H1 (cell line): ENCODE measurements around the gene CCL3. TPM values are rescaled to one million over a fixed set of nuclear protein-coding genes. Genes with fewer than 3 reads are reported as not detected.

ENCODE experiments used
- CTCF ChIA-PET: fragments of 300-600 bp; sonication (Branson Sonifier 250); formaldehyde crosslinking; loops from one replicate; lab custom pipeline; 2021; ENCODE audit not compliant: partially characterized antibody; lab: Charles Lee
- POLR2A ChIA-PET: fragments of 300-600 bp; sonication (Branson Sonifier 250); formaldehyde crosslinking; loops from one replicate; lab custom pipeline; 2021; ENCODE audit warnings: inconsistent platforms; ENCODE audit not compliant: partially characterized antibody; lab: Charles Lee
- DNase-seq, 2 experiments: peaks; one replicate each; pipeline versions ENCODE4 v3.0.0 to v3.0.0-alpha.2; 2010 to 2022; ENCODE audit warnings: low spot score in 2 of 2, low read depth in 1 of 2, mixed read lengths in 1 of 2
- FAIRE-seq: peaks from 2 replicates; lab custom pipeline; 2011; peaks lifted over from hg19 to GRCh38; lab: Jason Lieb, UNC
- H2AFZ ChIP-seq: 2 replicates; pipeline ENCODE4 v1.8.1; 2012; ENCODE audit warnings: low read length, inconsistent platforms
- H2AK5ac ChIP-seq: 2 replicates; pipeline ENCODE4 v1.6.1; 2013; ENCODE audit warnings: low read depth, low read length
- H2BK120ac ChIP-seq: replicated peaks from 2 replicates; pipeline ENCODE3; 2013; ENCODE audit warnings: low read depth, low read length, inconsistent platforms
- H2BK12ac ChIP-seq: 2 replicates; pipeline ENCODE4 v1.6.1; 2013; ENCODE audit warnings: low read depth, low read length
- H2BK15ac ChIP-seq: 2 replicates; pipeline ENCODE4 v1.6.1; 2013; ENCODE audit warnings: low read length
- H2BK20ac ChIP-seq: 2 replicates; pipeline ENCODE4 v1.6.1; 2013; ENCODE audit warnings: low read length
- H2BK5ac ChIP-seq: 2 replicates; pipeline ENCODE4 v1.6.1; 2013; ENCODE audit warnings: low read depth, low read length
- H3K14ac ChIP-seq: 2 replicates; pipeline ENCODE4 v1.6.1; 2013; ENCODE audit warnings: inconsistent platforms; ENCODE audit not compliant: insufficient read length
- H3K18ac ChIP-seq: 2 replicates; pipeline ENCODE4 v1.6.1; 2013; ENCODE audit warnings: low read length; ENCODE audit errors: extremely low read depth
- H3K23ac ChIP-seq: 2 replicates; pipeline ENCODE4 v1.6.1; 2013; ENCODE audit warnings: inconsistent platforms; ENCODE audit not compliant: insufficient read length
- H3K23me2 ChIP-seq: 2 replicates; pipeline ENCODE4 v1.6.1; 2013; ENCODE audit warnings: low read depth, low read length
- H3K27ac ChIP-seq: 2 replicates; pipeline ENCODE4 v1.6.1; 2011; ENCODE audit warnings: low read depth, low read length, inconsistent platforms
- H3K27me3 ChIP-seq, 4 experiments: replicated peaks in 1 of 4; 1 replicate in 1 of 4; 2 replicates in 3 of 4; pipeline versions ENCODE4 v1.6.1 to v1.8.1; 2011 to 2013; ENCODE audit warnings: low read length in 3 of 4, mild to moderate bottlenecking in 3 of 4, inconsistent platforms in 2 of 4, mixed read lengths in 2 of 4, moderate library complexity in 1 of 4; ENCODE audit not compliant: control insufficient read depth in 3 of 4, insufficient read depth in 3 of 4; ENCODE audit errors: extremely low read depth in 1 of 4
- H3K36me3 ChIP-seq, 4 experiments: 2 replicates each; pipeline versions ENCODE4 v1.6.1 to v1.8.1; 2011 to 2013; ENCODE audit warnings: mild to moderate bottlenecking in 4 of 4, low read length in 3 of 4, moderate library complexity in 2 of 4, control low read depth in 1 of 4, inconsistent platforms in 1 of 4; ENCODE audit not compliant: insufficient read depth in 4 of 4, control insufficient read depth in 2 of 4
- H3K4ac ChIP-seq: replicated peaks from 2 replicates; pipeline ENCODE3; 2013; ENCODE audit warnings: low read length, low read depth, mixed read lengths, inconsistent platforms; ENCODE audit not compliant: insufficient read length
- H3K4me1 ChIP-seq, 4 experiments: replicated peaks in 1 of 4; 1 replicate in 1 of 4; 2 replicates in 3 of 4; pipeline versions ENCODE4 v1.6.1 to v1.8.1; 2011 to 2013; ENCODE audit warnings: low read length in 3 of 4, inconsistent platforms in 2 of 4, mixed read lengths in 1 of 4; ENCODE audit not compliant: insufficient read depth in 4 of 4, control insufficient read depth in 3 of 4
- H3K4me2 ChIP-seq, 2 experiments: 2 replicates each; pipeline versions ENCODE4 v1.6.1 to v1.8.1; 2011 to 2013; ENCODE audit warnings: low read depth in 2 of 2, low read length in 2 of 2, control low read depth in 1 of 2, inconsistent platforms in 1 of 2, mild to moderate bottlenecking in 1 of 2; ENCODE audit not compliant: insufficient read depth in 1 of 2
- H3K4me3 ChIP-seq, 4 experiments: fragments of 200-600, 300-600 bp in 1 of 4; sonication (generic), shearing (Covaris generic), sonication (Bioruptor Twin) in 1 of 4; 2 replicates each; pipeline versions ENCODE4 v1.5.1 to v1.8.1; 2011 to 2016; ENCODE audit warnings: low read length in 4 of 4, low read depth in 3 of 4, control low read depth in 2 of 4, inconsistent platforms in 2 of 4, mild to moderate bottlenecking in 2 of 4, mixed read lengths in 1 of 4, moderate library complexity in 1 of 4; ENCODE audit not compliant: insufficient read depth in 2 of 4; ENCODE audit errors: extremely low read depth in 1 of 4
- H3K56ac ChIP-seq: replicated peaks from 2 replicates; pipeline ENCODE3; 2013; ENCODE audit warnings: low read depth, mild to moderate bottlenecking, mixed read lengths, low read length, inconsistent platforms; ENCODE audit not compliant: insufficient read length
- H3K79me1 ChIP-seq: 2 replicates; pipeline ENCODE4 v1.6.1; 2013; ENCODE audit warnings: low read depth, low read length, control low read depth
- H3K79me2 ChIP-seq, 2 experiments: 2 replicates each; pipeline versions ENCODE4 v1.6.1 to v1.8.1; 2012 to 2013; ENCODE audit warnings: low read length in 2 of 2, mild to moderate bottlenecking in 2 of 2, inconsistent platforms in 1 of 2; ENCODE audit not compliant: insufficient read depth in 2 of 2, control insufficient read depth in 1 of 2
- H3K9ac ChIP-seq, 4 experiments: replicated peaks in 1 of 4; 1 replicate in 1 of 4; 2 replicates in 3 of 4; pipeline versions ENCODE4 v1.6.1 to v1.8.1; 2011 to 2013; ENCODE audit warnings: low read depth in 3 of 4, low read length in 3 of 4, control low read depth in 2 of 4, mild to moderate bottlenecking in 2 of 4, moderate library complexity in 2 of 4, inconsistent platforms in 1 of 4; ENCODE audit errors: extremely low read depth in 1 of 4
- H3K9me3 ChIP-seq, 2 experiments: 2 replicates each; pipeline versions ENCODE4 v1.6.1 to v1.8.1; 2012 to 2013; ENCODE audit warnings: mild to moderate bottlenecking in 2 of 2, moderate library complexity in 2 of 2, control low read depth in 1 of 2, inconsistent platforms in 1 of 2, low read depth in 1 of 2, low read length in 1 of 2, mixed read lengths in 1 of 2; ENCODE audit not compliant: insufficient read depth in 2 of 2
- H4K20me1 ChIP-seq, 2 experiments: replicated peaks in 1 of 2; 2 replicates each; pipeline versions ENCODE3 to v1.8.1; 2011 to 2013; ENCODE audit warnings: inconsistent platforms in 2 of 2, low read length in 2 of 2, mild to moderate bottlenecking in 1 of 2; ENCODE audit not compliant: insufficient read depth in 2 of 2, control insufficient read depth in 1 of 2
- H4K5ac ChIP-seq: 2 replicates; pipeline ENCODE4 v1.6.1; 2013; ENCODE audit warnings: low read length, low read depth, mixed read lengths, inconsistent platforms; ENCODE audit not compliant: insufficient read length
- H4K8ac ChIP-seq: 2 replicates; pipeline ENCODE4 v1.8.0; 2013; ENCODE audit warnings: mild to moderate bottlenecking, moderate library complexity, low read length, inconsistent platforms; ENCODE audit not compliant: insufficient read depth; ENCODE audit errors: extremely low read depth
- H4K91ac ChIP-seq: replicated peaks from 2 replicates; pipeline ENCODE3; 2013; ENCODE audit warnings: low read length, mixed read lengths, inconsistent platforms; ENCODE audit not compliant: insufficient read length
- ATF2 ChIP-seq: IDR thresholded peaks from 2 replicates; pipeline ENCODE4 v1.6.1; 2012; ENCODE audit warnings: low read length, inconsistent platforms
- CBX5 ChIP-seq: fragments of 300-800, 300-1000 bp; sonication (generic); IDR thresholded peaks from 2 replicates; pipeline ENCODE4 v1.7.1; 2016; ENCODE audit warnings: antibody characterized with exemption, low read length, low read depth
- E2F6 ChIP-seq: IDR thresholded peaks from 2 replicates; pipeline ENCODE4 v1.6.1; 2012; ENCODE audit warnings: inconsistent platforms
- EP300 ChIP-seq, 2 experiments: IDR thresholded peaks; 1 replicate in 1 of 2; 2 replicates in 1 of 2; pipeline ENCODE4 v1.6.1; 2011 to 2012; ENCODE audit warnings: low read depth in 2 of 2, low read length in 2 of 2, mild to moderate bottlenecking in 2 of 2, borderline replicate concordance in 1 of 2, inconsistent platforms in 1 of 2, moderate library complexity in 1 of 2
- EZH2 ChIP-seq: fragments of 200-600 bp; sonication (generic); IDR thresholded peaks from 2 replicates; pipeline ENCODE4 v1.7.1; 2012; ENCODE audit warnings: low read depth, mild to moderate bottlenecking, moderate library complexity, low read length, inconsistent platforms; ENCODE audit not compliant: severe bottlenecking
- KDM5A ChIP-seq: fragments of 200-600 bp; IDR thresholded peaks from 2 replicates; pipeline ENCODE4 v1.7.1; 2012; ENCODE audit warnings: mild to moderate bottlenecking, low read length, inconsistent platforms, mixed read lengths
- POLR2AphosphoS5 ChIP-seq: IDR thresholded peaks from 2 replicates; pipeline ENCODE4 v1.6.1; 2011; ENCODE audit warnings: low read depth, low read length
- POU5F1 ChIP-seq: IDR thresholded peaks from 2 replicates; pipeline ENCODE4 v1.6.1; 2011; ENCODE audit warnings: low read depth, mild to moderate bottlenecking, low read length, moderate library complexity
- RFX5 ChIP-seq: IDR thresholded peaks from 2 replicates; pipeline ENCODE4 v1.6.1; 2011; ENCODE audit warnings: low read depth, low read length, improper control_type of control experiment, borderline replicate concordance
- USF2 ChIP-seq: IDR thresholded peaks from 2 replicates; pipeline ENCODE4 v1.6.1; 2011; ENCODE audit warnings: low read length, improper control_type of control experiment
- YY1 ChIP-seq: IDR thresholded peaks from 2 replicates; pipeline ENCODE4 v1.6.1; 2011; ENCODE audit warnings: low read depth, mild to moderate bottlenecking, low read length
- WGBS, 2 experiments: shearing (Covaris generic) in 1 of 2; methylation state at CpG; one replicate each; pipeline versions ENCODE4 v1.1.6 to v1.1.7; 2013 to 2015; ENCODE audit warnings: low lambda C conversion rate in 2 of 2, mixed read lengths in 2 of 2, inconsistent platforms in 1 of 2, low coverage in 1 of 2, missing lambda C conversion rate in 1 of 2; ENCODE audit not compliant: insufficient replicate concordance in 2 of 2, insufficient coverage in 1 of 2, insufficient read length in 1 of 2; ENCODE audit errors: extremely low coverage in 1 of 2, missing lambda C conversion rate in 1 of 2; 5-methylcytosine and 5-hydroxymethylcytosine counted together
- polyA plus RNA-seq, 7 experiments: library from polyadenylated mRNA; depleted of rRNA in 3 of 7; stranded (reverse) in 5 of 7; unstranded in 2 of 7; fragments of >200 nt in 5 of 7; fragments of 200-250 nt in 2 of 7; gene quantifications; 1 replicate in 5 of 7; 2 replicates in 1 of 7; 4 replicates in 1 of 7; pipeline versions ENCODE4 v1.2.1 to v1.2.3, GENCODE V29; 2011 to 2013; ENCODE audit warnings: missing spikeins in 2 of 7, mixed read lengths in 2 of 7
- total RNA-seq: library from RNA; stranded (reverse); fragmentation: NEBNext Ultra II Directional; extraction: Animal tissue kit (Norgen Biotek cat#: 25700); gene quantifications from 2 replicates; pipeline ENCODE4 v1.2.1, GENCODE V29; 2021

Gene CCL3
- total and polyA plus RNA-seq, 2 of the 8 experiments (the other 6 are each of a cell fraction or from before 2014, with no cell fraction given) = not detected

GRCh38 chr17:36130346-36130745 lies 40.4 kb upstream of the CCL3 start:
- no peak overlapping the region for H2BK12ac ChIP-seq
- no peak overlapping the region for H3K9ac ChIP-seq
- H3K56ac ChIP-seq = no peak overlapping the region
- CTCF ChIA-PET = no interaction called here
- H3K9me3 ChIP-seq = no peaks in the 10 kb centered on the region
- no peak overlapping the region for H3K4me3 ChIP-seq
- no peaks in the 10 kb centered on the region for H3K23me2 ChIP-seq
- no peak overlapping the region for H2BK120ac ChIP-seq
- 88% methylated on average over 5 of the region's 5 CpGs; no CpG with 5 or more reads in 1 of the 2 experiments for WGBS, 2 experiments
- H3K4me1 ChIP-seq = no peaks in the 10 kb centered on the region
- DNase-seq = no peak
- H3K4me2 ChIP-seq = no peak overlapping the region
- H4K20me1 ChIP-seq = no peaks in the 10 kb centered on the region
- no peak overlapping the region for H3K4ac ChIP-seq
- no peak overlapping the region for H4K8ac ChIP-seq
- no peak overlapping the region for H2BK15ac ChIP-seq
- H4K5ac ChIP-seq = no peak overlapping the region
- H3K36me3 ChIP-seq = no peaks in the 10 kb centered on the region
- POLR2A ChIA-PET = no interaction called here
- H3K27me3 ChIP-seq = no peaks in the 10 kb centered on the region
- H2BK20ac ChIP-seq = no peak overlapping the region
- H3K18ac ChIP-seq = no peak overlapping the region
- no peaks in the 10 kb centered on the region for H3K79me1 ChIP-seq
- H3K14ac ChIP-seq = no peak overlapping the region
- H3K23ac ChIP-seq = no peak overlapping the region
- H3K27ac ChIP-seq = no peak overlapping the region
- H4K91ac ChIP-seq = no peak overlapping the region
- no peak for FAIRE-seq
- no peak overlapping the region for H2AK5ac ChIP-seq
- no peak overlapping the region for H2BK5ac ChIP-seq
- no peak overlapping the region for H2AFZ ChIP-seq
- no peaks in the 10 kb centered on the region for H3K79me2 ChIP-seq
- TF ChIP-seq KDM5A (no peak), POU5F1 (no peak), USF2 (no peak), E2F6 (no peak), CBX5 (no peak), RFX5 (no peak), EZH2 (no peak), YY1 (no peak), POLR2AphosphoS5 (no peak), EP300 (IDR thresholded peaks at IDR 0.05; ENCODE audit: borderline replicate concordance in 1 of 2, low read depth in 2 of 2, low read length in 2 of 2) (no peak), ATF2 (no peak)
